ENCODE results near the gene KIF6. TPM values are rescaled to one million over a fixed set of nuclear protein-coding genes. Genes with fewer than 3 reads are reported as not detected.

The KIF6 gene
- polyA plus RNA-seq, 2 of the 4 experiments (the other 2 are of a cell fraction), result 0.05 to 0.39 TPM

DNA sequence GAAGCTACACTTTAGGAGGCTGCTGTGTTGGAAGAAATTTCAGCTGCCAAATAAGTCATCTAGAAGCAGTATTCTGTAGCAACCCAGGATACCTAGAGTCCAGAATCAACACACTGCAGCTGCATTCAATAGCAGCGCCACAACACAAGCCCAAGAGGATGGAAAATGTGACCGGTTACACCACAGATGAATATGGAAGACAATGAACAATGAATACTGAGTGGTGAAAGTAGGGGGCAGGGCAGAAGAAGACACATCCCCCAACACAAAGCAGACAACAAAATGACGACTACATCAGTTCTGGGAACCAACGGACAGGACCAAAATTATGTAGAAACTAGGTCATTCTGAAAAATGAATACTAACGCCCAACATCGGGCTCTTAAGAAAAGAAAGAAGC is 38.2 kb downstream of the KIF6 start (continued):
- TF ChIP-seq, protein P1, sequence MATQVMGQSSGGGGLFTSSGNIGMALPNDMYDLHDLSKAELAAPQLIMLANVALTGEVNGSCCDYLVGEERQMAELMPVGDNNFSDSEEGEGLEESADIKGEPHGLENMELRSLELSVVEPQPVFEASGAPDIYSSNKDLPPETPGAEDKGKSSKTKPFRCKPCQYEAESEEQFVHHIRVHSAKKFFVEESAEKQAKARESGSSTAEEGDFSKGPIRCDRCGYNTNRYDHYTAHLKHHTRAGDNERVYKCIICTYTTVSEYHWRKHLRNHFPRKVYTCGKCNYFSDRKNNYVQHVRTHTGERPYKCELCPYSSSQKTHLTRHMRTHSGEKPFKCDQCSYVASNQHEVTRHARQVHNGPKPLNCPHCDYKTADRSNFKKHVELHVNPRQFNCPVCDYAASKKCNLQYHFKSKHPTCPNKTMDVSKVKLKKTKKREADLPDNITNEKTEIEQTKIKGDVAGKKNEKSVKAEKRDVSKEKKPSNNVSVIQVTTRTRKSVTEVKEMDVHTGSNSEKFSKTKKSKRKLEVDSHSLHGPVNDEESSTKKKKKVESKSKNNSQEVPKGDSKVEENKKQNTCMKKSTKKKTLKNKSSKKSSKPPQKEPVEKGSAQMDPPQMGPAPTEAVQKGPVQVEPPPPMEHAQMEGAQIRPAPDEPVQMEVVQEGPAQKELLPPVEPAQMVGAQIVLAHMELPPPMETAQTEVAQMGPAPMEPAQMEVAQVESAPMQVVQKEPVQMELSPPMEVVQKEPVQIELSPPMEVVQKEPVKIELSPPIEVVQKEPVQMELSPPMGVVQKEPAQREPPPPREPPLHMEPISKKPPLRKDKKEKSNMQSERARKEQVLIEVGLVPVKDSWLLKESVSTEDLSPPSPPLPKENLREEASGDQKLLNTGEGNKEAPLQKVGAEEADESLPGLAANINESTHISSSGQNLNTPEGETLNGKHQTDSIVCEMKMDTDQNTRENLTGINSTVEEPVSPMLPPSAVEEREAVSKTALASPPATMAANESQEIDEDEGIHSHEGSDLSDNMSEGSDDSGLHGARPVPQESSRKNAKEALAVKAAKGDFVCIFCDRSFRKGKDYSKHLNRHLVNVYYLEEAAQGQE (IDR thresholded peaks at IDR 0.05), result no peak
- TF ChIP-seq JUNB (IDR thresholded peaks at IDR 0.05), result no peak
- TF ChIP-seq HOXB5 (CRISPR knock-in tag; IDR thresholded peaks at IDR 0.05), result no peak
- TF ChIP-seq RFX5 (IDR thresholded peaks at IDR 0.05), result no peak
- TF ChIP-seq EP300 (IDR thresholded peaks at IDR 0.05), result no peak
- TF ChIP-seq SREBF2 (IDR thresholded peaks at IDR 0.05), result no peak
- TF ChIP-seq, protein P2, sequence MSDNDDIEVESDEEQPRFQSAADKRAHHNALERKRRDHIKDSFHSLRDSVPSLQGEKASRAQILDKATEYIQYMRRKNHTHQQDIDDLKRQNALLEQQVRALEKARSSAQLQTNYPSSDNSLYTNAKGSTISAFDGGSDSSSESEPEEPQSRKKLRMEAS (IDR thresholded peaks at IDR 0.05), result no peak
- TF ChIP-seq, protein P3, sequence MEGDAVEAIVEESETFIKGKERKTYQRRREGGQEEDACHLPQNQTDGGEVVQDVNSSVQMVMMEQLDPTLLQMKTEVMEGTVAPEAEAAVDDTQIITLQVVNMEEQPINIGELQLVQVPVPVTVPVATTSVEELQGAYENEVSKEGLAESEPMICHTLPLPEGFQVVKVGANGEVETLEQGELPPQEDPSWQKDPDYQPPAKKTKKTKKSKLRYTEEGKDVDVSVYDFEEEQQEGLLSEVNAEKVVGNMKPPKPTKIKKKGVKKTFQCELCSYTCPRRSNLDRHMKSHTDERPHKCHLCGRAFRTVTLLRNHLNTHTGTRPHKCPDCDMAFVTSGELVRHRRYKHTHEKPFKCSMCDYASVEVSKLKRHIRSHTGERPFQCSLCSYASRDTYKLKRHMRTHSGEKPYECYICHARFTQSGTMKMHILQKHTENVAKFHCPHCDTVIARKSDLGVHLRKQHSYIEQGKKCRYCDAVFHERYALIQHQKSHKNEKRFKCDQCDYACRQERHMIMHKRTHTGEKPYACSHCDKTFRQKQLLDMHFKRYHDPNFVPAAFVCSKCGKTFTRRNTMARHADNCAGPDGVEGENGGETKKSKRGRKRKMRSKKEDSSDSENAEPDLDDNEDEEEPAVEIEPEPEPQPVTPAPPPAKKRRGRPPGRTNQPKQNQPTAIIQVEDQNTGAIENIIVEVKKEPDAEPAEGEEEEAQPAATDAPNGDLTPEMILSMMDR (IDR thresholded peaks at IDR 0.05), result no peak

DNA sequence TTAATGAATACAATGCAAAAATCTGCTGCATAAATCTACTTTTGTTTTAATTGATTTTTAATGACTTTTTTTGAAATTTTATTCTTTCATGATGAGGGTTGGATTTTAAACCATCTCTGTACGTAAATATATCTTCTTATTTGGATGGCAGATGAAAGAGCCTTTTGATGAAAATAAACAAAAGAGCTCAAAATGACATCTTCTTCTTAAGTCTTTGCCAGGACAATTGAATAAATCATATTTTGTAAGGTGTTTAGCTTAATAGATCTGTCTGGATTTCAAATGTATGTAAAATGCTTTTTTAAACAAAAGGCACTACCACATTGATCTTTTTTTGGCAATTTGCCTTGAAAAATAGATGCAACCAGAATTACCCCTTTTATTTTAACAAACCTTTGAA is 39.3 kb downstream of the KIF6 start:
- Histone ChIP-seq H3K27ac (no peak overlapping the region), H3K4me1 (no peaks in the 10 kb centered on the region), H3K4me2 (no peak overlapping the region), H3K4me3 (no peak overlapping the region), H3K9me3 (no peaks in the 10 kb centered on the region)
- ChIA-PET POLR2A (no interaction called here), CTCF (no interaction called here)
- no peak for ATAC-seq
- 7% methylated on average over 1 of the region's 1 CpG for WGBS (ENCODE audit: missing lambda C conversion rate)
- no peak for FAIRE-seq
- TF ChIP-seq RCOR1 (IDR thresholded peaks at IDR 0.05; ENCODE audit: low read depth, low read length) (no peak), ZNF302 (CRISPR knock-in tag; IDR thresholded peaks at IDR 0.05) (no peak), CBX8 (IDR thresholded peaks at IDR 0.05) (no peak), RARB (CRISPR knock-in tag; IDR thresholded peaks at IDR 0.05) (no peak), EHF (CRISPR knock-in tag; IDR thresholded peaks at IDR 0.05) (no peak), HDAC2 (IDR thresholded peaks at IDR 0.05) (no peak), RAD21 (conservative IDR thresholded peaks at IDR 0.05 in 1 of 2, IDR thresholded peaks at IDR 0.05 in 1 of 2) (no peak)
- TF ChIP-seq, protein P3 (IDR thresholded peaks at IDR 0.05), result no peak
- TF ChIP-seq, protein P2 (IDR thresholded peaks at IDR 0.05), result no peak
- DNase-seq (ENCODE audit: low read depth in 1 of 2, low spot score in 1 of 2), result no peak

DNA sequence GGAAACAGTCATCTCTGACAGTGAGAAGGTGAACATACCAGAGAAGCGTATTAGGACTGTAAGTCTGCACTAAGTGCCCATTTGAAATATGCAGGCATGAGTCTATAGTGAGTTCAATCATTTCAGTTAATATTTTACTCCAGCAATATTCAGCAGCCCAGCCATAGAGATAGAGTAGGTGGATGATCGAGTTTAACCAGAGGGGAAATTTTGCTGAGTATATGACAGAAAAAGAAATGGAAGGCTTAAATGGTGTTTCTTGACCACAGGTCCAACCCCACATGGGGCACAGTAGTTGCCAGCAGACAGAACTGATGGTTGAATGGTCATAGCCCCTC is 39.8 kb downstream of the KIF6 start:
- Histone ChIP-seq H3K9me3 (no peaks in the 10 kb centered on the region), H3K27ac (no peak overlapping the region), H3K4me3 (no peak overlapping the region), H3K4me2 (no peak overlapping the region), H3K4me1 (no peaks in the 10 kb centered on the region)
- ATAC-seq (no peak), FAIRE-seq (no peak), DNase-seq (ENCODE audit: low read depth in 1 of 2, low spot score in 1 of 2) (no peak)
- 3% methylated on average over 2 of the region's 2 CpGs for WGBS (ENCODE audit: missing lambda C conversion rate)
- POLR2A ChIA-PET, result no interaction called here
- CTCF ChIA-PET, result no interaction called here
- no peak for TF ChIP-seq MAZ (IDR thresholded peaks at IDR 0.05; ENCODE audit: borderline replicate concordance, low read depth, low read length)
- TF ChIP-seq ZC3H11A (IDR thresholded peaks at IDR 0.05), result no peak
- TF ChIP-seq TFCP2L1 (CRISPR knock-in tag; IDR thresholded peaks at IDR 0.05), result no peak
- TF ChIP-seq TP53 (CRISPR knock-in tag; IDR thresholded peaks at IDR 0.05), result no peak
- TF ChIP-seq, protein P4, sequence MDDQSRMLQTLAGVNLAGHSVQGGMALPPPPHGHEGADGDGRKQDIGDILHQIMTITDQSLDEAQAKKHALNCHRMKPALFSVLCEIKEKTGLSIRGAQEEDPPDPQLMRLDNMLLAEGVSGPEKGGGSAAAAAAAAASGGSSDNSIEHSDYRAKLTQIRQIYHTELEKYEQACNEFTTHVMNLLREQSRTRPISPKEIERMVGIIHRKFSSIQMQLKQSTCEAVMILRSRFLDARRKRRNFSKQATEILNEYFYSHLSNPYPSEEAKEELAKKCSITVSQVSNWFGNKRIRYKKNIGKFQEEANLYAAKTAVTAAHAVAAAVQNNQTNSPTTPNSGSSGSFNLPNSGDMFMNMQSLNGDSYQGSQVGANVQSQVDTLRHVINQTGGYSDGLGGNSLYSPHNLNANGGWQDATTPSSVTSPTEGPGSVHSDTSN (IDR thresholded peaks at IDR 0.05), result no peak
- TF ChIP-seq ESRRA (IDR thresholded peaks at IDR 0.05; ENCODE audit: borderline replicate concordance, low read length), result no peak
- TF ChIP-seq, protein P5, sequence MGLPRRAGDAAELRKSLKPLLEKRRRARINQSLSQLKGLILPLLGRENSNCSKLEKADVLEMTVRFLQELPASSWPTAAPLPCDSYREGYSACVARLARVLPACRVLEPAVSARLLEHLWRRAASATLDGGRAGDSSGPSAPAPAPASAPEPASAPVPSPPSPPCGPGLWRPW (IDR thresholded peaks at IDR 0.05), result no peak
- TF ChIP-seq, protein P1 (IDR thresholded peaks at IDR 0.05), result no peak

Measured in A549 (cell line).